ENCODE measurements around the gene KY. TPM values are rescaled to one million over a fixed set of nuclear protein-coding genes. Genes with fewer than 3 reads are reported as not detected.

KY gene
- total and polyA plus RNA-seq, 2 of the 8 experiments (the other 6 are each of a cell fraction or from before 2014, with no cell fraction given) = not detected

DNA sequence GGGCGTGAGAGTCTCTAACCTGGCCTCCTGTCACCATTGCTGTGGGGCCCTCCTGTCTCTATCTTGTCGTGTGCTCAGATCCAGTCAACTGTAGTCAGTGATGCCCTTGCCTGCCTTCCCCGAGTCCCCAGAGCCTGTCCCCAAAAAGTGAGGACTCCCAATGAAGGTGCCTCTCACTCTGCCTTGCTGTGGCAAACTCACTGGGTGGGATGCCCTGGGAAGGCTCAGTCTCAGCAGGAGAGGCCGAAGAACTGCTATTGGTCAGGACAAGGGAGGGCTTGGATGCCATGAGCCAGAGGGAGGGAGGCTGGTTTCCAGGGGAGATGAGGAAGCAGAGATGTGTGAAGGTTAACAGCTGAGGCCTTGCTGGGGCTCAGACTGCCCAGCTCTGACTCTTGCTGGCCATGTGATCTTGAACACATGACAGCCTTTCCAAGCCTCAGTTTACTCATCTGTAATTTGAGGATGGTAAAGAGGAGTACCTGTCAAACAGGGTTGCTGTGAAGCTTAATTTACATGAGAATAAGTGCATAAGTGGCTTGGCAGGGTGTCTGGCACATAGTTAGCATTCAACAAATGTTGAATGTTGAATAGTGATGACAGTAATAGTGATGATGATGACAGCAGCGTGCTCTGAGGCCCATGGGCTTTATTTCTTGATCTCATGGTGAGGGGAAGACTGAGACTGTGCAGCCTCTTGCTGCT lies 8.2 kb downstream of the KY start:
- Histone ChIP-seq H2BK15ac (ENCODE audit: low read length) (no peak overlapping the region), H3K4me3 (ENCODE audit: extremely low read depth in 1 of 4, insufficient read depth in 2 of 4, low read depth in 3 of 4, low read length in 4 of 4) (no peak overlapping the region), H2AFZ (ENCODE audit: low read length) (no peak overlapping the region), H3K9me3 (ENCODE audit: insufficient read depth in 2 of 2, low read depth in 1 of 2, low read length in 1 of 2) (no peaks in the 10 kb centered on the region), H3K4ac (replicated peaks; ENCODE audit: insufficient read length, low read depth, low read length) (no peak overlapping the region), H3K79me1 (ENCODE audit: low read depth, low read length) (no peaks in the 10 kb centered on the region), H3K4me2 (ENCODE audit: insufficient read depth in 1 of 2, low read depth in 2 of 2, low read length in 2 of 2) (0 out of 4 replicates have a peak overlapping the region, but pooled peaks of 1 of the 2 experiments have one; percentile 17), H3K9ac (replicated peaks in 1 of 4; ENCODE audit: extremely low read depth in 1 of 4, low read depth in 3 of 4, low read length in 3 of 4) (no peak overlapping the region), H3K79me2 (ENCODE audit: control insufficient read depth in 1 of 2, insufficient read depth in 2 of 2, low read length in 2 of 2) (no peaks in the 10 kb centered on the region), H4K5ac (ENCODE audit: insufficient read length, low read depth, low read length) (no peak overlapping the region), H3K14ac (ENCODE audit: insufficient read length) (no peak overlapping the region), H3K27me3 (replicated peaks in 1 of 4; ENCODE audit: control insufficient read depth in 3 of 4, extremely low read depth in 1 of 4, insufficient read depth in 3 of 4, low read length in 3 of 4) (peaks cover 0 to 19% (median 13%) of the 10 kb centered on the region in 4 experiments; a peak in 6 of 7 replicates), H3K4me1 (replicated peaks in 1 of 4; ENCODE audit: control insufficient read depth in 3 of 4, insufficient read depth in 4 of 4, low read length in 3 of 4) (peaks cover 0 to 10% (median 5%) of the 10 kb centered on the region in 4 experiments; a peak in 3 of 7 replicates), H2BK20ac (ENCODE audit: low read length) (no peak overlapping the region), H3K56ac (replicated peaks; ENCODE audit: insufficient read length, low read depth, low read length) (no peak overlapping the region), H3K23me2 (ENCODE audit: low read depth, low read length) (no peaks in the 10 kb centered on the region), H2BK5ac (ENCODE audit: low read depth, low read length) (no peak overlapping the region), H3K23ac (ENCODE audit: insufficient read length) (no peak overlapping the region), H2BK12ac (ENCODE audit: low read depth, low read length) (no peak overlapping the region), H2BK120ac (replicated peaks; ENCODE audit: low read depth, low read length) (no peak overlapping the region), H4K20me1 (replicated peaks in 1 of 2; ENCODE audit: control insufficient read depth in 1 of 2, insufficient read depth in 2 of 2, low read length in 2 of 2) (no peaks in the 10 kb centered on the region), H3K36me3 (ENCODE audit: control insufficient read depth in 2 of 4, insufficient read depth in 4 of 4, low read length in 3 of 4) (no peaks in the 10 kb centered on the region), H4K8ac (ENCODE audit: extremely low read depth, insufficient read depth, low read length) (no peak overlapping the region), H3K27ac (ENCODE audit: low read depth, low read length) (no peak overlapping the region), H2AK5ac (ENCODE audit: low read depth, low read length) (no peak overlapping the region), H4K91ac (replicated peaks; ENCODE audit: insufficient read length, low read length) (no peak overlapping the region), H3K18ac (ENCODE audit: extremely low read depth, low read length) (no peak overlapping the region)
- 81% methylated on average over 5 of the region's 5 CpGs; no CpG with 5 or more reads in 1 of the 2 experiments for WGBS, 2 experiments (ENCODE audit: extremely low coverage in 1 of 2, insufficient coverage in 1 of 2, insufficient read length in 1 of 2, insufficient replicate concordance in 2 of 2, low coverage in 1 of 2, low lambda C conversion rate in 2 of 2, missing lambda C conversion rate in 1 of 2)
- ChIA-PET POLR2A (ENCODE audit: partially characterized antibody) (interaction anchor here (1.6 kb wide), 1 partner anchor 42 kb away, joined by 3 read pairs; no protein-coding TSS in a partner anchor), CTCF (ENCODE audit: partially characterized antibody) (interaction anchor here (0.5 to 13.8 kb wide), 16 partner anchors 9 to 860 kb away, joined by 3 to 197 read pairs (median 4); partner anchors contain the start of gene KY)
- FAIRE-seq (no peak), DNase-seq (ENCODE audit: low read depth in 1 of 2, low spot score in 2 of 2) (peak in 1 of 2 experiments; percentile 39)
- TF ChIP-seq MAX (IDR thresholded peaks at IDR 0.05) (no peak), BACH1 (IDR thresholded peaks at IDR 0.05; ENCODE audit: low read length) (no peak), ZNF274 (IDR thresholded peaks at IDR 0.05; ENCODE audit: borderline replicate concordance, extremely low read depth, low read length) (no peak), JUND (IDR thresholded peaks at IDR 0.05; ENCODE audit: low read length) (no peak), SUZ12 (IDR thresholded peaks at IDR 0.05; ENCODE audit: low read length) (no peak), POLR2AphosphoS5 (IDR thresholded peaks at IDR 0.05; ENCODE audit: low read depth, low read length) (no peak), SP2 (IDR thresholded peaks at IDR 0.05; ENCODE audit: low read length) (no peak), USF2 (IDR thresholded peaks at IDR 0.05; ENCODE audit: low read length) (no peak), SIN3A (conservative IDR thresholded peaks at IDR 0.05 in 1 of 2, IDR thresholded peaks at IDR 0.05 in 1 of 2; ENCODE audit: low read depth in 1 of 2, low read length in 2 of 2) (no peak), NRF1 (IDR thresholded peaks at IDR 0.05; ENCODE audit: low read depth, low read length) (no peak)
- TF ChIP-seq, protein P1, sequence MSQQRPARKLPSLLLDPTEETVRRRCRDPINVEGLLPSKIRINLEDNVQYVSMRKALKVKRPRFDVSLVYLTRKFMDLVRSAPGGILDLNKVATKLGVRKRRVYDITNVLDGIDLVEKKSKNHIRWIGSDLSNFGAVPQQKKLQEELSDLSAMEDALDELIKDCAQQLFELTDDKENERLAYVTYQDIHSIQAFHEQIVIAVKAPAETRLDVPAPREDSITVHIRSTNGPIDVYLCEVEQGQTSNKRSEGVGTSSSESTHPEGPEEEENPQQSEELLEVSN (IDR thresholded peaks at IDR 0.05) = no peak

Data from H1 (cell line).